Chondrocyte (in vitro differentiated cells): ENCODE measurements around the gene CA12. TPM values are rescaled to one million over a fixed set of nuclear protein-coding genes. Genes with fewer than 3 reads are reported as not detected.

Experiments used
- DNase-seq: peaks from one replicate; pipeline ENCODE4 v3.0.0; 2021; ENCODE audit warnings: mixed read lengths, low spot score
- H3K27ac Mint-ChIP-seq: one replicate; pipeline ENCODE4 v1.8.0; 2021; ENCODE audit warnings: mild to moderate bottlenecking, moderate library complexity, mixed read lengths; ENCODE audit not compliant: unreplicated experiment
- H3K27me3 Mint-ChIP-seq: 2 replicates; pipeline ENCODE4 v1.8.0; 2021; ENCODE audit warnings: low read depth, mixed read lengths
- H3K36me3 Mint-ChIP-seq: 2 replicates; pipeline ENCODE4 v1.8.0; 2021; ENCODE audit warnings: low read depth, mixed read lengths
- H3K4me1 Mint-ChIP-seq: 2 replicates; pipeline ENCODE4 v1.8.0; 2021; ENCODE audit warnings: low read depth, mild to moderate bottlenecking, mixed read lengths
- H3K4me3 Mint-ChIP-seq: one replicate; pipeline ENCODE4 v1.8.0; 2021; ENCODE audit warnings: mild to moderate bottlenecking, moderate library complexity, mixed read lengths; ENCODE audit not compliant: unreplicated experiment
- H3K9me3 Mint-ChIP-seq: 2 replicates; pipeline ENCODE4 v1.8.0; 2021; ENCODE audit warnings: low read depth, mixed read lengths
- CTCF ChIP-seq: fragments of 200-600 bp; sonication (generic); IDR thresholded peaks from 2 replicates; pipeline ENCODE4 v1.5.0; 2021; ENCODE audit warnings: antibody characterized with exemption, mild to moderate bottlenecking, moderate library complexity
- total RNA-seq: library from RNA; stranded (reverse); gene quantifications from 3 replicates; pipeline ENCODE4 v1.2.1, GENCODE V29; 2021

Gene CA12
- total RNA-seq, 1 donor from 2014 or later: 6.9 TPM

- Mint-ChIP-seq H3K4me1 (no peaks in the 10 kb centered on the region), H3K27ac (no peak overlapping the region), H3K4me3 (no peak overlapping the region), H3K27me3 (no peaks in the 10 kb centered on the region), H3K36me3 (peaks cover 14% of the 10 kb centered on the region), H3K9me3 (no peaks in the 10 kb centered on the region)
- DNase-seq: no peak
- TF ChIP-seq CTCF: no peak
Measured at GRCh38 chr15:63310646-63311045, 71.0 kb downstream of the CA12 start.

DNA sequence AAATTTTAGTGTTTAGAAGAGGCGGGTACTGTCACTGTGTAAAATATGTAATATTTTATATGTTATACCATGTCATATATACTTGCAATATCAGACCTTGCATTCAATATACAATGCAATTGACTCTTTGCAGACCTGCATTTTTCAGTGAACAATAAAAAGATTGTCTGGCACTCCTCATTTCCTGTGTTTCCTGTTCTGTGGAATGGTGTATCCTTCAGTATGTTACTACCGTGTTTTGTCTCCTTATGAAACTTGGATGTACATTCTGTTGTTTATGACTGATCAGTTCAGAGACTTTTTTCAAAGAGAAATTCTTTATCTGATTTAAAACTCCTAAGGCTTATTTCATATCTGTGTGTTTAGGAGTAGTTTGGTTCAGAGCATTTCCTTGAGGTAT, 72.7 kb downstream of the CA12 start:
- Mint-ChIP-seq H3K27ac (no peak overlapping the region), H3K27me3 (no peaks in the 10 kb centered on the region), H3K9me3 (no peaks in the 10 kb centered on the region), H3K36me3 (peaks cover 22% of the 10 kb centered on the region), H3K4me3 (no peak overlapping the region), H3K4me1 (no peaks in the 10 kb centered on the region)
- TF ChIP-seq CTCF: no peak
- no peak for DNase-seq

- no peak for DNase-seq
- peaks cover 23% of the 10 kb centered on the region for H3K36me3 Mint-ChIP-seq
- no peak overlapping the region for H3K4me3 Mint-ChIP-seq
- no peak overlapping the region for H3K27ac Mint-ChIP-seq
- H3K27me3 Mint-ChIP-seq: no peaks in the 10 kb centered on the region
- H3K4me1 Mint-ChIP-seq: no peaks in the 10 kb centered on the region
- no peak for TF ChIP-seq CTCF
- H3K9me3 Mint-ChIP-seq: no peaks in the 10 kb centered on the region
Measured at GRCh38 chr15:63308491-63308890, 73.2 kb downstream of the CA12 start.

DNA sequence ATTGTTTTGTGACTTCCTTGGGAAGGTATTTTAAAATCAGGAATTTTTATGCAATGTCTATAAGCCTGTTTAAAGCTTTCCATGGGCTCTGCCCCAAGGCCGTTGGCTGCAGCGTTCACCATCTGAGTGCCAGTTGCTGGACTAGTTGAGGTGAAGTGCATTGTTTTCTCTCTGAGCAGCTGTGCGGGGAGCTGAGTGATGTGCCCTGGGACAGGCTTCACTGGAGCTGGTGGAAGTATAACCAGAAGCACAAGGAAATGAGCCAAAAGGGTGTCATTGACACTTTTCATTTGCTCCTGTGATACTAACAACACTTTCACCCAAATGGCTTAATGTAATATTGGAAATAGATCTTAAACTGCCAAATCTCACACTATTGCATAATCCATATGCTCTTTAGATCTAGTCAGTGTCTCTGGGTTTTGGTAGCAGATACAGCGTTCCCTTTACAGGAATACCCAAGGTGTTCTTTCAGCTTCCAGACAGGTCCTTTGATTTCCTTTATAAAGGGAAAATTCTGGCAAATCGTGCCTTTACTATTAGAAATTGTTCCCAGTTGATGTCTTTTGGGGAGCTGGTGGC, 75.1 kb downstream of the CA12 start:
- Mint-ChIP-seq H3K27me3 (no peaks in the 10 kb centered on the region), H3K4me1 (peaks cover 4% of the 10 kb centered on the region), H3K36me3 (peaks cover 32% of the 10 kb centered on the region), H3K9me3 (no peaks in the 10 kb centered on the region), H3K4me3 (no peak overlapping the region), H3K27ac (no peak overlapping the region)
- DNase-seq: no peak
- no peak for TF ChIP-seq CTCF

GRCh38 chr15:63305260-63305659, 76.4 kb downstream of the CA12 start:
- H3K9me3 Mint-ChIP-seq: no peaks in the 10 kb centered on the region
- no peak for DNase-seq
- H3K4me3 Mint-ChIP-seq: no peak overlapping the region
- H3K27ac Mint-ChIP-seq: no peak overlapping the region
- no peak for TF ChIP-seq CTCF
- no peaks in the 10 kb centered on the region for H3K27me3 Mint-ChIP-seq
- peaks cover 32% of the 10 kb centered on the region for H3K36me3 Mint-ChIP-seq
- H3K4me1 Mint-ChIP-seq: peaks cover 13% of the 10 kb centered on the region
